Right kidney (tissue), 1 donor: ENCODE results near the gene SLC43A1.

Source experiments
- DNase-seq: peaks from one replicate; pipeline ENCODE4 v3.0.0-alpha.2; 2016

The SLC43A1 gene

DNA sequence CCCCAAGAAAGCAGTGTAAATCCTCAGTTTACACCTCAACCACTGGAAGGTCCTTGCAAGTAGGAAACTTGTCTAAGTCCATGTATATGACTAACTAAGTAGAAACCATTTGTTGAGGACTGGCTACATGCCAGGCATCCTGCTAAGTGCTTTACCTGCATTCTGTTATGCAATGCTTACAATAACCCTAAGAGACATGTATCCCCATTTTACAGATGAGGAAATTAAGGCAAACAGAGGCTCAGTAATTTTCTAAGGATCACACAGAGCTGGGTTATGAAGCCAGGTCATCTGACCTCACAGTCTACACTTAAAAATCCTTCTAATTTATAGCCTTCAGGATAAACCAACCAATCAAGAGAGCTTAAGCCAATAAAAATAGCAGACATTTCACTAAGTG lies 13.5 kb upstream of the SLC43A1 start:
- DNase-seq, result no peak

DNA sequence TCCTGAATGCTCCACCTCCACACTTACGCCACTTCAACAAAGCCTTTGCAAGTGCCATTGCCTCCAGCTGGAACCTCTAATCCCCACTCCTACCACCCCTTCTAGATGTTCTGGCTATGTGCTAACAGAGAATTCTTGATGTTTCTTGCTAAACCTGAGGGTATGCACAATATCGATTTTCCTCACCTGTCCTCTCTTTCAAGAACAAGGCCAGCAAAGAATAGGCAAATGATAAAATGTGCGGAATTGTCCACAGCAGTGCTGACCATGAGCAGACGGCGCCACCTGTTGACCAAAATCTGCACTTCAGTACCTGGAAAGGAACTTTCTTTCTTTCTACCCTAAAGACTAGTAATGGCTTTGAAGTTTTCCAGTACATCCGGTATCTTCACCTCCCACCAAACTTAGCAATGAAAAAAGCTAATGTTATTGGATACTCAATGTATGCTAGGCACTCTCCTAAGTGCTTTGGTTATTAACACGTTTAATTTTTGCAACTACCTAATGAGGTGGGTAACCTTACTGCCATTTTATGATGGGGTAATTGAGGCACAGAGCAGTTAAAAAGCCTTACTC lies 11.6 kb upstream of the SLC43A1 start:
- DNase-seq, result peak; percentile 48

DNA sequence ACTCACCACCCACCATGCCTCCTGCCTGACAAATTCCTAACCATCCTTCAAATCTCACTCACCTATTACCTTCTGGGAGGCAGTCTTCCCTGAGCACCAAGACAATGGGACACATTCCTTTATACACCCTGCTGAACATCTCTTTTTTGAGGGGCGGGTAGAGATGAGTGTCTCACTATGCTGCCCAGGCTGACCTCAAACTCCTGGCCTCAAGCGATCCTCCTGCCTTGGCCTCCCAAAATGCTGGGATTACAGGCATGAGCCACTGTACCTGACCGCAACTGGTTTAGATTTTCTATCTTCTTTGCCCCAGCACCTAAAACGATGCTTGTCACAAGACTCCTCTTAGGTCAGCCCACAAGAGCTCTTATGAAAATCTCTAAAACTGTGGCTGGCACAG lies 7.9 kb upstream of the SLC43A1 start:
- no peak for DNase-seq

DNA sequence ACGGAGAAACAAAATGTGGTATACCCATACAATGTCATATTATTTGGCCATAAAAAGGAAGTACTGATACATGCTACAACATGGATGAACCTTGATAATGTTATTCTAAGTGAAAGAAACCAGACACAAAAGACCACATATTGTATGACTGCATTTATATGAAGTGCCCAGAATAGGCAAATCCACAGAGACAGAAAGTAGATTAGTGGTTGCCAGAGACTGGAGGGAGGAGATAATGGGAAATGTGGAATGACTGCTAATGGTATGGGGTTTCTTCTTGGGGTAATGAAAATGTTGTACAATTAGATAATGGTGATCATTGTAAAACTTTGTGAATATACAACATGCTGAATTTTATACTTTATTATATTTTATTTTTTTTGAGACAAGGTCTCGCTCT lies 5.6 kb upstream of the SLC43A1 start:
- DNase-seq, result no peak

DNA sequence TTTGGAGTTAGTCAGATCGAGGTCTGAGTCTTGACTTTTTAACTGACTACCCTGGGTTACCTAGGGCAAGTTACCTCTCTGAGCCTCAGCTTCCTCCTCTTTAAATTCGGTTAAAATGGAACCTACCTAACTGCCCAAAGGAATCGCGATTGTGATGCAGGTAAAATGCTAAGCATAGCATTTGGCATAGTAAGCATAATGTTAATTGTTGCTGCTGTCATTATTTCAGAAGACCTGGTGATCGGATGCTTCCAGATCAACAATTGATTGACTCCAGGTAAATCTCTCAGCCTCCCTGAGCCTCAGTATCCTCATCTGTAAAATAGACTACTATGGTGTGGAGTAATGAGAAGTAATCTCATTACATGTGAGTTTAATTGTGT lies 550 bp upstream of the SLC43A1 start:
- DNase-seq, result no peak

DNA sequence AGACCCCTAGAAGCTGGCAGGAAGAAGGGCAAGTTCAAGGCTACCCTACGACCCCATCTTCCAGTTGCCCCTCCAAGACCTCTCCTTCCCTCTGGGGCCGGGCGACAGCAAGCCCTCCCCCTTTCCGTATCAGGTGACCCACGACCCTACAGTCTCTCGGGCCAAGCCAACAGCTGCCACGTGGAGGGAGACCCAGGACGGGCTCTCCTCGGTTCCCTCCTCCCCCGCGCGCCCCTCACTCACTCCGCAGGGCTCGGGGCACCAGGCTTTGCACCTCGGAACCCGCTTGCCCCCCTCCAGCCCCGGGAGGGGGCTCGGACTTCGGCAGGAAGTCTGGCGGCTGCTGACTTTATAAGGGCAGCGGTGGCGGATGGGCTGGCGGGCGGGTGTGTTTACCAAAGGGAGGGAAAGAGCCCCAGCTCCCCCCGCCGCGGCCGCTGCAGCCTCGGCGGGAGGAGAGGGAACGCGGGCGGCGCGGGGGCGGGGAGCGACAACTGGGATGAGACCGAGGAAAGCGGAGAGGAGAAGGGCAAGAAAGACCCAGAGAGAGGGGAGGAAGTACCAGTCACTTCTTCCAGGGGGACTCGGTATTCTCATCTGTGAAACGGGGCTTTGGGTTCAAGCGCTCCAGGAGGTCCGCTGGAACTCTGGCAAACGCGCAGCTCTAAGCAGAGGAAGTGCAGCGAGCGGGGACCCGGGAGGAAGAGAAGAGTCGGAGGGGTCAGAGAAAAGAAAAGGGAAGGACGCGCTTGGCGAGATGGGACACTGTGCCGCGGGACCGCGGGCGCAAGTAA lies 767 bp downstream of the SLC43A1 start:
- peak; percentile 72 for DNase-seq

DNA sequence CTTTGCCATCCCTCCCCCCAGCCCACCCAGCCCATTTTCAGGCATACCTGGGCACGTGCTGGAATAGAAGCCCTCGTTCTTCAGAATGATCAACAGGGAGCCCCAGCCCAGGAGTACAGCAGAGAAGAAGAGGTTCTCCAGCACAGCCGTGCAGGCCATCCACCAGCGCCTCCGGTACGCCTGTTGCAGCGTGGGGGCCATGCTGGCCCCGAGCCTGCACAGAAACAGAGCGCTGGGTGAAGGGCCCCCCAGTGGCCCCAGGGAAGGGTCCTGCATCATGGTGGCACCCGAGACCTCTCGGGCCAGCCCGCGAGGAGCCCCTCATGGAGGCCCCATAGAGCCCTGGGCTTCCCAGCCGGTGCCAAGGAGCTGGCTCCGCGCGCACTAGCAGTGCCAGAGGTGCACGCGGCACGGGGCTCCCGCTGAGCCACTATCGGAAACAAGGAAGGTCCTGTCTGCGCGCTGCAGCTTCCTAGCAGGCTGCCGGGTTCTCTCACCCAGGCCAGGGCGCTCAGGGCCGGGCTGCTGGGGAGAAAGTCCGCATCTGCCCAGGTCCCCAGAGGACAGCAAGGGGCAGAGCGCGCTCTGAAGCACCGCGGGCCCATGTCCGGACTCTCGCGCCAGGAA lies 1.5 kb downstream of the SLC43A1 start:
- DNase-seq, result peak; percentile 69

DNA sequence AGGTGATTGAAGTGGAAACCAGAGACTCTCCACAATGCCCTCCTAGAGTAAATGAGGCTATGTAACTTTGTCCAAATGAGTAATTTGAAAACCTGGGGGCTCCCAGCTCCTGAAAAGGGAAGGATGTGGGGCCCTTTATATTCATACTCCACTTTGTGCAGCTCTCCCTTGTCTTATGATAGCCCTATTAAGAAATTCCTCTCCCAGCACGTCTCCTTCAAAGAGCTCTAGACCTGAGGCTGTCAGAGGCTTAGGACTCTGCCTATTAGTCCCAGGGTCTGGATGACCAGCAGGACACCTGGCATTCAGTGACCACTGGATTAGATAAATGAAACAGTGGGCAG lies 2.1 kb downstream of the SLC43A1 start:
- no peak for DNase-seq

DNA sequence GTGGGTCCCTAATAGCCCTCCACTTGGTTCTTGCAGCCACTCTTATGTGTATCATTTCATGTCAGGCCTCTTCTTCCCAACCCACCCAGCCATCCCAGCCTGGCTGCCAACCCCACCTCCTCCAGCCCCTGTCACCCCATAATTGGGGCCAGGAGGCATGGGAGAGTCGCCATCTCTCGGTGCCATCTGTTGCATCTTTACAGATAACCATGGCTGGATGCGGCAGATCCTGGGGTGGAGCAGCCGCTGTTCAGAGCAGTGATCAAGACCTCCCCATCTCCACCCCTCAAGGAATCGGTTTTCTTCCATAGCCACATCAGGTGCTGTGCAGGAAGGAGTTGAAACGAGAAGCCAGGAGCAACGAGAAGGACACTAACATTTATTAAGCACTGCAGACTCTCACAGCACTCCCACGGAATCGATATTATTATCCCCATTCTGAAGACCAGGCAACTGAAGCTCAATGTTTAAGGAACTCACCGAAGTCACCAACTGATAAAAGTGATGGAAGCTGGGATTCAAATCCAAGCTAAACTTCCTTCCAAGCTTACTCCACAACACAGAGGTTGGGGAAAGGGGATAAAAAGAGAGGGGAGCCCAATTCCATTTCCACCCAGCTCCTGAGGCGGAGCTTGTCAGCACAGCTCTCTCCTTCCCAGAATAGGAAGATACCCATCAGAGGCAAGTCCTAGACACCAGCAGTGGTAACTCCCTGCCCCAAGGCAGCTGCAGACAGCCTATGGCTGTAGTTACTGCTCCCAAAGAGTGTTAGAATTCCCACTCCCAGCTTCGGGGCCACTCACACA lies 2.7 kb downstream of the SLC43A1 start:
- no peak for DNase-seq

DNA sequence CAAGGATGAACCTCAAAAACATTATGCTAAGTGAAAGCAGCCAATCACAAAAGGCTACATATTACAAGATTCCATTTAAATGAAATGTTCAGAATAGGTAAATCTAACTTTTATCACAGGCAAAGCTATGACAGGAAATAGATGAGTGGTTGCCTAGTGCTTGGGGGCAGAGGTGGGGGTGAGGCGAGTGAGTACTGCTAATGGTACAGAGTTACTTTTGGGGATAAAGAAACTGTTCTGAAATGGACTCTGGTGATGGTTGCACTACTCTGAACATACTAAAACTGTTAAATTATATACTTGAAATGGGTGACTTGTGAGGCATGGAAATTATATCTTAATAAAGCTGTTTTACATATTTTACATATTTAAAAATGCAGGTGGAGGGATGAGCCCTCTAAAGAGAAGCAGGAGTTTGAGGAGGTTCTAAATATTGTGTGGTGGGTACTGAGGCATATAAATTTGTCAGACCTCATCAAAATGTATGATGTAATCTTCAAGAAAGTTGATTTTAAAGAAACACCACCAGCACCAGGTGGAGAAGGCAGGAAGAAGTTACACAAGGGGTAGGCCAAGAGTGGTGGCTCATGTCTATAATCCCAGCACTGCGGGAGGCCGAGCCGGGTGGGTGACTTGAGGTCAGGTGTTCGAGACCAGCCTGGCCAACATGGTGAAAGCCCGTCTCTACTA lies 3.6 kb downstream of the SLC43A1 start:
- DNase-seq, result no peak

DNA sequence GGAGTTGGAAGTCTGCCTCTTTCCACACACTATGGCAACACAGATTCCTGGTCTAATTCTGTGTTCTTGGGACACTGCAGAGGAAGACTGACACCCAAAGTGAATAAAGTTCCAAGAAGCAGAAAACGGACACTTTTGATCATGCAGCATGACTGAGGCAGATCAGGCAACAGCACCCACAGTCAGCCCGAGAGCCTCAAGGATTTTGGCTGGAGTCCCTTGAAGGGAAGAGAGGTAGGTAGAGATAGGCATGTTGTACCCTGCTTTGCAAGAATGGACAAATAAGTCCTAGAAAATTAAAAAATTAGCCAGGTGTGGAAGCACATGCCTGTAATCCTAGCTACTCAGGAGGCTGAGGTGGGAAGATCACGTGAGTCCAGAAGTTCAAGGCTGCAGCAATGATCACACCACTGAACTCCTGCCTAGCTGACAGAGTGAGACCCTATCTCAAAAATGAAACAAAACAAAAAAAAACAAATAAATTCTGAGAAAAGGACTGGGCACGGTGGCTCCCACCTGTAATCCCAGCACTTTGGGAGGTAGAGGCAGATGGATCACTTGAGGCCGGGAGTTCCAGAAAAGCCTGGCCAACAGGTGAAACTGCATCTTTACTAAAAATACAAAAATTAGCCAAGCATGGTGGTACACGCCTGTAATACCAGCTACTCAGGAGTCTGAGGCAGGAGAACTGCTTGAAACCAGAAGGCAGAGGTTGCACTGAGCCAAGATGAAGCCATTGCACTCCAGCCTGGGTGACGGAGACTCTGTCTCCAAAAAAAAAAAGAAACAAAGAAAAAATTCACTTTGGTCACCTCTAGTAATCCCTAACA lies 6.9 kb downstream of the SLC43A1 start:
- DNase-seq, result no peak

DNA sequence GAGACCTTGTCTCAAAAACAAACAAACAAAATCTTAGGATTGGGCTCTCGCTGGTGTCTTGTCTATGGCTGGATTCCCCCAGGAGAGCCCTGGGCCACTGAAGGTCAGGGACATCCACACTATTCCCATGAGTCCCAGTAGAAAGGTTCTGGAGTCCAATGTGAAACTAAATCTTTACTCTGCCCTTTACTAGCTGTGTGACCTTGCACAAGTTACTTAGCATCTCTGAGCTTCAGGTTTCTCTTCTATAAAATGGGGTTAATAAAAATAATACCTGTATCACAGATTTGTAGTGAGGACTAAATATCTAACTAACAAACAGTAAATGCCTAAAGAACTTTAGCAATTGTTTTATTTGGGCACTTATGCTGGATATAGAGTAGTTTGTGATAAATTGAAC lies 9.0 kb downstream of the SLC43A1 start:
- no peak for DNase-seq

DNA sequence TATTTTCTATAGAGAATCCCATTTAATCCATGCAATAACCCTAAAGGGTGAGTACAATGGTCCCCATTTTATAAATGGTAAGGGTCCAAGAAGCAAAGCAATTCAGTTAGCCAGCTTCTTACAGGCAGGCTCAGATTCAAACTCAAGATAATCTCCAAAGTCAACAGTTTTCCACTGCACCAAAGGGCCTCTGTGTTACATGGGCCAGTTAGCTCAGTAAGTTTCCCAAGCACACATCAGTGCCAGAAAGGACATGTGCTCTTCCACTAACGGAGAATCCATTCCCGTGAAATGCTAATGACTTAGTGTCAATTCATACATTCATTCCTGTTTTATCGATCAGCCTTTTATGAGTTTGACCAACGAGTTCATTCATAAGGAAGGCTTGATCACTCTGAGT lies 11.0 kb downstream of the SLC43A1 start:
- no peak for DNase-seq

DNA sequence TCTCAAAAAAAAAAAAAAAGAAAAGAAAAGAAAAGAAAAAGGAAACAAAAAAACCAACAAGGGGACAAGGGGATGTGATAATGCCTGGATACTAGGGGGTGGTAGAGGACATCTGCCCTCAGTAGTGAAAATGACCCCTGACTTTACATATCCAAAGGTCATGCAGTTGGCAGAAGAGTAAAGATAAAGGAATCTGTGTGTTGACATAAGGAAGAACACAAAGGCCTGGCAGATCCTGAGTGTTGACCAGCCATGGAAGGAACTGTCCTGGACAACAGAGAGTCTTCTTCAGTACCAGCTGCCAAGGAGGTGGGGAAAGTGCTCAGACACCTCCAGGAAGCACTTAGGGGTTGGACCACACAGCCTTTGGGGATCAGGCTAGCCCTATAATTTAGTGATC lies 12.6 kb downstream of the SLC43A1 start:
- no peak for DNase-seq

DNA sequence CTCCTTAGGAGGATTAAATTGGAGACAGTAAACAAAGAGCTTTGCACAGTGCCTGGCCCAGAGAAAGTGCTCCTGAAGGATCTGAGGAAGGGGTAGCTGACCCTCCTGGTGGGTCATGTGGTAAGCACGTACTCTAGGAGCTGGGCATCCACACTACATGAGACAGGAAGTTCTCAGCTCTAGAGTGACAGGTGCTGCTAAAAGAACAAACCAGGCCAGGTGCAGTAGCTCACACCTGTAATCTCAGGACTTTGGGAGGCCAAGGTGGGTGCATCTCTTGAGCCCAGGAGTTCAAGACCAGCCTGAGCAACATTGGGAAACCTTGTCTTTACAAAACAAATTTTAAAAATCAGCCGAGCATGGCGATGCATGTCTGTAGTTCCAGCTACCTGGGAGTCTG lies 13.1 kb downstream of the SLC43A1 start:
- no peak for DNase-seq

DNA sequence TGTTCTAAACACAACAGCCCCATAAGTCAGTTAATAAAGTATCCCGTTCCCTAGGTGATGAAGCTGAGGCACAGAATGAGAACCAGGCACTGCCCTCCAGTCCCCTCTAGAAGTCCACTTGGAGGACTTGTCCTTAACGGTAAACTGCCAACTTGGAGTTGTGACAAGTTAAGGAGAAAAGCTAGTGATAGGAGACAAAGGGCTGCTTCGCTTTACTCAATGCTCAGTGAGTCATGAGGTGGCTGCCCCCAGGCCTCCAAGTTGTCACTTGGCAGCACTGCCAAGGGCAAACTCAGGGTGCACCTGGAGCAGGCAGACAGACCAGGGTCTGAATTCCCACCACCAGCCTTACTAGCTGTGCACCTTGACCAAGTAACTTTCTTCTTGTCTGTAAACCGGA lies 13.5 kb downstream of the SLC43A1 start:
- no peak for DNase-seq

DNA sequence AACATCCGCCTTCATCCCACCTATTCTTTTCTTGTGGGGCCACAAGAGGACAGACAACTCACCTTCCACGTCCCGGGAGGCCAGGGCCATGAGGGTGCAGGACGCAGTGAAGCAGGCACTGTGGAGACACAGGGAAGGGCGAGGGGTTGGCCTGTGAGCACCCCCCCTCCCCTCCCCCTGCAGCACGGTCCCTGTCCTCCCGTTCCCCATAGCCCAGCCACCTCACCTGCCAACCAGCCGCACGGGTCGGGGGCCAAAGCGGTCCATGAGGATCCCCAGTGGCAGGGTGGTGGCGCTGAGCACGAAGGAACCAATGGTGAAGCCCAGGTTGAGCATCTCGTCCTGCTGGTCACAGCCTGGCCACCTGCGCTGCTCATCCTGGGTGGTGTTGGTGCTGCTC lies 14.6 kb downstream of the SLC43A1 start:
- no peak for DNase-seq

DNA sequence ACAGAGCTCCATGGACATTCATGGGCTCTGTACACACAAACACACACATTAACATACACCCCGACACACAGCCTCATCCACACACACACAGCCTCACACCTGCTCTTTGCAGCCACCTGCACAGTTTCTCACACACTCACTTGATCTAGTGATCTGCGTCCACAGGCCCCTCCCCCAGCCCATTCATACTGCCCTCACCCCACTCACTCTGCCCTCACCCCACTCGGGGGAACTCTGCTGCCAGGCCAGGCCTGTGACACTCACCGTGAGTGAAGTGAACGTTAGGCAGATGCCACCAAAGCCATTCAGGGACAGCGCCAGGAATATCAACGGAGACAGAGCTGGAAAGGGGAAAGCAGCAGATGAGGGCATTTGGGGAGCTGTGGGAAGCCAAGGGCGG lies 15.0 kb downstream of the SLC43A1 start:
- no peak for DNase-seq

DNA sequence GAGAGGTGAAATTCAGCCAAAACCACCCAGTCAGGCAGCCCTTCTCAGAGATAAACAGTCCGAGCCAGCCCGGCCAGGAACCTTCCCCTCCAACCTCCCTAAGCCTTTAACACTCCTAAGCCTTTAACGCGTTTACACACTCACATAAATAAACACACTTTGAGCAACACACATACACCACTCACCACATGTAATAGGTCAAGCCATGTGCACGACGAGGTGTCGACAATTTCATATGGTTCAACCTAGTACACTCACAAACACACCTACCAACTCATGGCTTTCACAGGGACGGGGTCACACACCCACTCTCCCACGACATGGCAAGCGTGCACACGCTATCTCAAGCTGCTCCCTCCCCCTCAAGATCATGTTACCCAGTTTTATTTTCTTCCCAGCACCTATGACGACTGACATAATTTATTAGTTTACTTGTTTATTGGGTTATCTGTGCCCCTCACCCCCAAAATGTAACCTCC lies 15.5 kb downstream of the SLC43A1 start:
- no peak for DNase-seq

DNA sequence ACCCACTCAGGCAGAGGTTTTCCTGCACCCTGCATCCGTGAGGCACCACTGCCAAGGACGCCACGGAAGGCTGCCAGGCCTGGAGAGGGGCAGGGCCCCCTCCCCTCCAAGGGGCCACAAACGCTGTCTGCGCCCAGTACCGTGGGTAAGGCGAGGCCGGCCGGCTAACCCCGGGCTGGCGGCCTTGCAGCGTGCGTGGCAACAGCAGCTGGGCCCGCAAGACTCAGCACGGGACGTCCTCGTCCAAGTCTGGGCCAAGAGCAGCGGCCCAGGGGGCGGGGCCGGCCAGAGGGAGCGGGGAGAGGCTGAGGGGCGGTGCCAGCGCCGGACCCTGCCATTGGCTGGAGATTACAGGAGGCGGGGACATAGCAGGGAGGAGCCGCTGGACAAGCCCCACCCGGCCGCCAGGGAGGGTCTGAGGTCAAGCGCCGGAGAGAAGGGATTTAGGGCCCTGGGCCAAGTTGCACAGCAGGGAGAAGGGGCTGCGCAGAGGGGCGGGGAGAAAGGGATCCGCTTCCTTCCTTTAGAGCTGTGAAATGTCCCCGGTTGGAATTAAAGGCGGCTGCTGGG lies 16.0 kb downstream of the SLC43A1 start:
- peak; percentile 89 for DNase-seq

DNA sequence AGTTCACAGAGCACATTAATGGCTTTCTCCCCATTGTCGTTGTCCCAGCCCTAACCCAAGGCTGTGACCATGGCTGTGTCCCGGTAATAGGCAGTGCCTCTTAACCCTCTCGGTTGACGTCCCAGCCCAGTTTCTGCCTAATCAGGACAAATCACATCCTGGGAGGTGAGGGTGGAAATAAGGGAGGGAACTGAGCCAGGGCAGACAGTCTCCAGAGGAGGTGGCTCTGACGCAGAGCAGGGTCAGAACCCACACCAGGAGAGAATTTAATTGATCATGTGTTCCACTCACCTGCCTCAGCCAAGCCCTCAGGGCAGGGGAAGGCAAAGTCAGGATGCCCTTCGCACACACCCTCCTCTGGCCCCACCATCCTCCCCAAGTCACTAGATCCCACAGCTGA lies 17.0 kb downstream of the SLC43A1 start:
- DNase-seq, result no peak
